Activated CD8-positive, alpha-beta memory T cell treated with anti-CD3 and anti-CD28 coated beads for 1 hour (primary cell): ENCODE data around the gene DNAJC22.
A peak's percentile ranks its signal among the peaks of the same experiment; 100 is the strongest.
"Not testable (repeated sequence)": the region's sequence is repeated elsewhere in the genome, so short reads cannot be mapped to it uniquely, and the experiment has no call there.

Experiments used
- DNase-seq, 2 donors: peaks; one replicate each; pipeline ENCODE4 v3.0.0-alpha.2; 2020; ENCODE audit warnings: low read depth in 1 of 2; ENCODE audit errors: extremely low read depth in 1 of 2

DNAJC22 gene

GRCh38 chr12:49330631-49331379, 15.9 kb upstream of the DNAJC22 start:
- no peak for DNase-seq

- no peak for DNase-seq
Observed at GRCh38 chr12:49331380-49332222, 15.1 kb upstream of the DNAJC22 start.

DNA sequence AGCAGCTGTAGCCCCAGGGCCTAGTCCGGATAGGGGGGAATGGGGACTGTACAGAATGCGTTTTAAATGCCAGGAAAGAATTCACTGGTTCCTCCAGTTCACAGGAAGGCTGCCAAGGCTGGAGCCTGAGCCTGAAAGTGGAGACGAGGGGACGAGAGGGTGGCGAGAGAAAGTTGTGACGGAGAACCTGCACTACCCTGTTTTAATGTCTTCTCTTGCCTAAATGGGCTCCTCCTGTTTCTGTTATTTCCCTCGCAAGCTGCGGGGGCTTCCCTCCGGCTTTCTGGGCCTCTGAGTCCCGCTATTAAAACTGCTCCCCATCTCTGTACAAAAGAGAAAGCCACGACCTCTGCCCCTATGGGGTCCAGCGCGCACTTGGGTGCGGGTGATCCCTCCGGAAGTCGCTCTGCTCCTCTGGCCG, 14.2 kb upstream of the DNAJC22 start:
- no peak for DNase-seq

- no peak for DNase-seq
Observed at GRCh38 chr12:49332891-49333371, 13.8 kb upstream of the DNAJC22 start.

- DNase-seq = not testable (repeated sequence)
Observed at GRCh38 chr12:49333778-49334177, 12.9 kb upstream of the DNAJC22 start.

DNA sequence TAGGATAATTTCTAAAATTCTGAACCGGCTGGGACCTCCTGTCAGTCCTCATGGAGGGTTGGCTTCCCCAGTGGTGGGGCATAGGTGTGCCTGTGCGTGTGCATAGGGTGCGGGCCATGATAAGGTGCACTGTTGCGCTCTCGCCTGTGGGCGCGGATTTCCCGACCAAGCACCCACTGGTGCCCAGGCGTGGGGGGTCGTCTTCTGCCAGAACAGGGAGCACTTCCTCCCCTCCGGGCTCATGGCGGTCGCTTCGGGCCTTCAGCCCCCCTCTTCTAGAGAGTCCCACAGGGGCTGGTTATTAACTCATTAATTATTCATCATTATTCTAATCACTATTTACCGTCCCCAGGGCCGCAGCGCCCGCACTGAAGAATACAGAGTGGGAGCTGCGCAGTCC, 12.5 kb upstream of the DNAJC22 start:
- DNase-seq = no peak

- no peak for DNase-seq
Observed at GRCh38 chr12:49334681-49335080, 12.0 kb upstream of the DNAJC22 start.

GRCh38 chr12:49335118-49335954, 11.4 kb upstream of the DNAJC22 start:
- DNase-seq = no peak

DNA sequence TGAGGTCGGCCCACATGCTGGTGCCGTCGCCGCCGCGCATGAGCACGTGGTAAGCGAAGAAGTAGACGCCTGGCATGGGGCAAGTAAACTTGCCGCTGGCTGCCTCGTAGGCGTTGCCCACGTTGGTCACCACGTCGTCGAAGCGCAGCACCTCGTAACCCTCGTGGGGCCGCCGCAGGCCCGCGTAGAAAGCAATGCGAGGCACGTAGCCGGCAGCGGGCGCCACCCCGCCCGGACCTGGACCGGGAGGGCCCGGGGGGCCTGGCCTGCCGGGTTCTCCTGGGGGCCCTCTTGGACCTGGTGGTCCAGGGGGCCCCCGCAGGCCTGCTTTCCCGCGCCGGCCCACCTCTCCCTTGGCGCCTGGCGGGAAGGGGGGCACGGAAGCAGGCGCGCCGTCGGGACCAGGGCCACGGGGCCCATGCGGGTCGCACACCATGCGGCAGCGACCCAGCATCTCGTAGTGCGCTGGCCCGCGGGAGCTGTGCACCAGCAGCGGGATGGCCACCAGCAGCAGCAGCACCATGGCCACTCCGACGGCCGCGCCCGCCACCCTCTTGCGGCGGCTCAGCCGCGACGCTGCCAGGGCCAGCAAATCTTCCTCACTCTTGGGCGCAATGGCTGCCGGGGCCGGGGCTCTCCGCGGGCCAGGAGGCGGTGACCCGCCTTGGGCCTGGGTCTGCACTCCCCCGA, 10.6 kb upstream of the DNAJC22 start:
- DNase-seq = no peak

GRCh38 chr12:49336645-49337584, 9.8 kb upstream of the DNAJC22 start, which contains the start of gene C1QL4:
Gene C1QL4, minus strand, starts transcription at chr12:49337188. Its CDS starts 711 bp downstream, at chr12:49336477.
- peak; percentile 70 to 87 for DNase-seq

DNA sequence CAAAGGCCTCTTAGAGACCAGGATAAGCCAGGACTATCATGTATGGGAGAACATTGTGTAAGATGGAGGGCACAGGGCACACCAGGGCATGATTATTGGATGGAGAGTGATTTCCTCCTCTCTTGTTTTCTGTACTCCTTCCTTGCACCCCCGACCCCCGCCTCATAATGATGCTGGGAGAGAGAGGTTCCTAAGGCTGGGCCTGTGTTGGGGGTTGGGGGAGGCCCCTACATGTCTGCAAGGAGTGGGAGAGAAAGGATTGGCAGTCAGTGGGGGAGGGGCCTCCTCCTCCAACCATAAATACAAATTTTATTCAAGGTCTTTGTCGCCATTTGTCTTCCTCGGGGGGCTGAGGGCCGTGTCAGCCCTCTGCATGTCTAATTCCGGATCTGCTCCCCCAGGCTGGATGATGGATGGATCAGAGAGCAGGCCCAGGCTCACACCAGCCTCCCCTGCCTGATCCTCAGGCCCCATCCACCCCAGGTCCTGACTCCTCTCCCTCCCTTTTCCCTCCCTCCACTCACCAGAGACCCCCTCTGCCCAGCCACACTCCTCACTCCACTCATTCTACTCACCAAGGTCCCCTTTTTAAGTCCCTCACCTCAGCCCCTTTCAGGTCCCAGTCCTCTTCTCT, 7.7 kb upstream of the DNAJC22 start:
- DNase-seq = no peak

GRCh38 chr12:49339464-49339861, 7.2 kb upstream of the DNAJC22 start:
- DNase-seq = no peak

- no peak for DNase-seq
Observed at GRCh38 chr12:49340095-49340870, 6.4 kb upstream of the DNAJC22 start.

DNA sequence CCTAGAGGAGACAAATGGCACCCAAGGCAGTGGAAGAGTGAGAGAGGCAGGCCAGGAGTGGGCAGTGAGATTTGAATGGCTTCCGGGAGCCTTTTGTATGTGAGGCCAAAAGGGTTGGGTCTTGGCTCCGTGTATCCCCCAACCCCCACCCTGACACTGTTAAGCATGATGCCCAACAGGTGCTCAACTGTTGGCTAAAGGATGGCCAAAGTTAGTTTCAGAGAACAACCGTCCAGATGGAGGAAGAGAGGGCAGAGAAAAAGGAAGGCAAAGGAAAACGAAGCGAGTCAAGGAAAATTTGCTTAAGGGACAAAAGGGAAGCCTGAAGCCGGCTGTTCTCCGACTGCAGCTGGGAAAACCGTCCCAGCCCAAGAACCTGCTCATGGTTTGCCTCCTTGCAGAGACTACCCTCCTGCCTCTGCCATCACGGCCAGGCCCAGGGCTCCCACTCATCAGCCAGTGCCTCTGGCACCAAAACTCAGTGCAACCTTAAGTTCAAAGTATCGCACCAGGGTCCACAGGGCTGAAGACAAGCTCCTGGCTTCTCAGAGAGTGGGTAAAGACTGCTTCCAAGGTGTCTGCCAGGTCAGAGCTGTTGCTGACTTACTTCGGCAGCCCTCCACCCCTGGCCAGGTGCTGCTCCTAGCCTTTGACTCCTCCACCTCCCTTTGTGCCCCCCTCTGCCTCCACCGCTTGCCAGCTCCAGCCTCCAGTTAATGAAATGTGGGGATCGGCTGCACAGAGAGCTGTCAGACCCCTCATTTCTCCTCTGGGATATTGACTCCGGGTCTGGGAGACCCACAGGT, 5.5 kb upstream of the DNAJC22 start:
- DNase-seq = no peak

DNA sequence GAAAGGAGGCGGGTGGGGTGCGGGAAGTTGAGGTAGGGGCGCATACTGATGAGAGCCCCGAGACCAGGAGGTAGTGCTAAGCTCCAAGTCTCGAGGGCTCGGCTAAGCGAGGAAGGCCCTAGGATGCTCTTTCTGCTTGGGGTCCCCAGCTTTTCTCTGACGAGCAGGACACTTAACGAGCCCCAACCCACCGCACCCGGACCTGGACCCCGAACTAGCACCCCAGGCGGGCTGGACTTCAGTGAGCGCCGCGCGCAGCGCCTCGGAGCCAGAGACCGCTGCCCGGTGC, 5.0 kb upstream of the DNAJC22 start:
- DNase-seq = no peak

DNA sequence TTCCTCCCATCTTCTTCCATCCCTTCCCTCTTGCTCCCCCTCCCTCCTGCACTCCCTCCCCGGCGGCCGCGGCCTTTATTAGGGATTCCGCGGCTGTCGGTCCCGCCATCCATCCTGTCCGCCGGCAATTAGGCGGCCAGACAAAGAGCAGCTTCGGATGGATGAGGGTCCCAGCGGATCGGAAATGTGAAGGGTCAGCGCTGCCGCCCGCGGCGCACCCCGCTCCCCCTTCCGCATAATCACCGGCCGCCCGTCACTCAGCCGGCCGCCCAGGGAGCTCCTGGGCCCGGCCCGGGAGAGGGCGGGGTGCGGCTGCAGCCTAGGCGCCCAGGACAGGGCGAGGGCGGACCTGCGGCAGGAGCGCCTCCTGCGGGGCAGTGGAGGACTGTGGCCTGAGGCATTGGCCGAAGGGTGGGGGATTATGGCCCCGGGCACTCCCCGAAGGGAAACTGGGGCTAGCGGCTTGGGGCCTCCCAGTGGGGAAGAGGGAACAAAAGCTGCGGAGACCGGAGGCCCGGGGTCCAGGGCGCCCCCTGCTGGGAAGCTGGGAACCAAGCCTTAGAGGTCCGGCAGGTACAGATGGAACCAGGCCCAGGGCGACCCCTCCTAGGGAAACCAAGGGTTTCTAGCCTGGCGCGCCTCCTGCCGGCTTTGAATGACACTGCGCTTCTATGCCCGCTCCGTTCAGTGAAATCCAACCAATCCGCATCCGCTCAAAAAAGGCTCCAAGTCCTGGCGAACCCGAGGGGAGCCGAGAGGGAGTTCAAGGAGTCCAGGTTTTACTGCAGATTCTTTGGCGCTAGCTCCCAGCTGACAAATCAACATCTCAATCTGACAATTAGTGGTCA, 4.4 kb upstream of the DNAJC22 start:
- peak; percentile 40 to 52 for DNase-seq
